Measurements from ENCODE around the gene STARD3.

STARD3 gene

GRCh38 chr17:39660397-39661385 lies 23.7 kb downstream of the STARD3 start:
- DNase-seq (ENCODE audit: low spot score), result no peak

DNA sequence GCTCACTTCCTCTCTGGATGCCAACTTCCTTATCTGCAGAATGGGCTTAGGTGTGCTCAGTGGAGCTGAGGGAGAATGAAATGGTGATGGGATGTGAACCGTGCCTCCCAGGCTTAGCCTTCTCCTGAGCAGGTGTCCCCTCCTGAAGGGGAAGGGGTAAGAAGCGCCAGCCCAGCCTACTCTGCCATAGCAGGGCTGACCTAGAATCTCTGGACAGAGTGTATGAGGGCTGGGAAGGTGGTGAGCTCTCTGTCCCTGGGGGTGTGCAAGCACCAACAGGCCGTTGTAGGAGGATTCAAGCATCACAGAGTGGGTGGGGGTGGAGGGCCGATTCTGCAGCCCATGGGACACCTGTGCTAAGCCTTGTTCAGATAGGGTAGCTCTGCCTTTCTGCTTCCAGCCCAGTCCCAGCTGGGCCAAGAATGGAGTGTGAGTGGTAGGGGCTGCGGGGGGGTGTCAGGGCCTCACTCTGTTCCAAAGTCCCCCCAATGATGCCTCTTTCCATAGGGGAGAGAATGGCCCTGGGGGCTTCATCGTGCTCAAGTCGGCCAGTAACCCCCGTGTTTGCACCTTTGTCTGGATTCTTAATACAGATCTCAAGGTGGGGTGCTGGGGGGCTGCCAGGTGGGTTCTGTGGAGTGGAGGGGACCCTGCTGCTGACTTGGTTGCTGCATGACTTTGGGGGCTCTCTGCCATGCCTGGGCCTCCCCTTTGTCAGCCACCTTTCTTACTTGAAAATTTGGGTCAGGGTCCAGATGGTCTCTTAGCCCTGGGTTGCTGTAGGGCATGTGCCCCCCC lies 25.0 kb downstream of the STARD3 start:
- no peak for DNase-seq (ENCODE audit: low spot score)

DNA sequence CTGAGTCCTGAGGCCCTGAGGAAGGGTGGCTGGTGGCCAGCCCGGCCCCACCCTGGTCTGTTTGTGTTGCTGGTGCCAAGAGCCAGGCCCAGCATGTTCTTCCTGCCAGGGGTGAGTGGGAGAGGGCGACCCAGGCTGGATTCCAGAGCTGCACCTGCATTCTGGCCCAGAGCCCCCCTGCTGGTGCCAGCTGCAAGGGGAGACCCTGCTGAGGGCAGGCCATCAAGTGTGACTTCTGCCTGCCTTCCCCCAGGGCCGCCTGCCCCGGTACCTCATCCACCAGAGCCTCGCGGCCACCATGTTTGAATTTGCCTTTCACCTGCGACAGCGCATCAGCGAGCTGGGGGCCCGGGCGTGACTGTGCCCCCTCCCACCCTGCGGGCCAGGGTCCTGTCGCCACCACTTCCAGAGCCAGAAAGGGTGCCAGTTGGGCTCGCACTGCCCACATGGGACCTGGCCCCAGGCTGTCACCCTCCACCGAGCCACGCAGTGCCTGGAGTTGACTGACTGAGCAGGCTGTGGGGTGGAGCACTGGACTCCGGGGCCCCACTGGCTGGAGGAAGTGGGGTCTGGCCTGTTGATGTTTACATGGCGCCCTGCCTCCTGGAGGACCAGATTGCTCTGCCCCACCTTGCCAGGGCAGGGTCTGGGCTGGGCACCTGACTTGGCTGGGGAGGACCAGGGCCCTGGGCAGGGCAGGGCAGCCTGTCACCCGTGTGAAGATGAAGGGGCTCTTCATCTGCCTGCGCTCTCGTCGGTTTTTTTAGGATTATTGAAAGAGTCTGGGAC lies 25.8 kb downstream of the STARD3 start:
- no peak for DNase-seq (ENCODE audit: low spot score)

GRCh38 chr17:39663340-39663687 lies 26.4 kb downstream of the STARD3 start:
- DNase-seq (ENCODE audit: low spot score), result no peak

DNA sequence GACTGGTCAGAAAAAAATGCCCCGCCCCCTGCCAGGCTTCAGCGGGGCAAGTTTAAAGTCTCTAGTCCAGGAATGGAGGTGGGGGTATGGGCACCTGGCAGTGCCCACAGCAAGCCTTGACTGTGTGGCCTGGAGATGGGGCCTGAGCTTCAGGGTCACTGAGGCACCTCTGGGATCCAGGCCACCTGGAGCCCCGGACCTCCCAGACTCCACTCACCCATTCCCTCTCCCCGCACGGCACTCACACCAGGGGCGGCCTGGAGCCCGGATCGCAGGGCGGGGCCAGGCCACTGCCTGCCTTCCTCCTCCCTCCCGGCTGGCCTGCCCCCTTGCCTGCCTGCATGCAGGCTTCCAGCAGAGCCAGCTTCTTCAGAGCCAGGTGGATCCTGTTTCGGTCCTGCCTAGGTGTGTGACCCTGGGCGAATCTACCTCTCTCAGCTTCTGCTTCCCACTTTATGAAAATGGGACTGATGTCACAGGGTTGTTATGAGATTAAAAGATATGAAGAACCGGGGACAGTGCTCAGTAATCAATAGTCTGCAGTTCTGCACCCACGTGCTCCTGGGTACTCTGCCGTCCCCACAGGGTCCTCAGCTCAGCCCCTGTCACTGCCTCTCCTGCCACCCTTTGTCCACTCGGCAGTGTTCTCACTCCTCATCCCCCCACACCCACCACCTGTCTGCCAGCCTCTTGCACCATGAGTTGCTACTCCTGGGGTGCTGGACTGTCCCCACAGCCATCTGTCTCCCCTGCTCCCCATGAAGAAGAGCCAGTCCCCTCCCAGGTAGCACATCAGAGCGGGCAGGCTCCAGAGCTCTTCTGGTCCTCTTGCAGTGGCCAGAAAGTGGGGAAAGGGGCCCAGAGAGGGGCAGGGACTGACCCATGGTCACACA lies 27.0 kb downstream of the STARD3 start:
- DNase-seq (ENCODE audit: low spot score), result no peak

DNA sequence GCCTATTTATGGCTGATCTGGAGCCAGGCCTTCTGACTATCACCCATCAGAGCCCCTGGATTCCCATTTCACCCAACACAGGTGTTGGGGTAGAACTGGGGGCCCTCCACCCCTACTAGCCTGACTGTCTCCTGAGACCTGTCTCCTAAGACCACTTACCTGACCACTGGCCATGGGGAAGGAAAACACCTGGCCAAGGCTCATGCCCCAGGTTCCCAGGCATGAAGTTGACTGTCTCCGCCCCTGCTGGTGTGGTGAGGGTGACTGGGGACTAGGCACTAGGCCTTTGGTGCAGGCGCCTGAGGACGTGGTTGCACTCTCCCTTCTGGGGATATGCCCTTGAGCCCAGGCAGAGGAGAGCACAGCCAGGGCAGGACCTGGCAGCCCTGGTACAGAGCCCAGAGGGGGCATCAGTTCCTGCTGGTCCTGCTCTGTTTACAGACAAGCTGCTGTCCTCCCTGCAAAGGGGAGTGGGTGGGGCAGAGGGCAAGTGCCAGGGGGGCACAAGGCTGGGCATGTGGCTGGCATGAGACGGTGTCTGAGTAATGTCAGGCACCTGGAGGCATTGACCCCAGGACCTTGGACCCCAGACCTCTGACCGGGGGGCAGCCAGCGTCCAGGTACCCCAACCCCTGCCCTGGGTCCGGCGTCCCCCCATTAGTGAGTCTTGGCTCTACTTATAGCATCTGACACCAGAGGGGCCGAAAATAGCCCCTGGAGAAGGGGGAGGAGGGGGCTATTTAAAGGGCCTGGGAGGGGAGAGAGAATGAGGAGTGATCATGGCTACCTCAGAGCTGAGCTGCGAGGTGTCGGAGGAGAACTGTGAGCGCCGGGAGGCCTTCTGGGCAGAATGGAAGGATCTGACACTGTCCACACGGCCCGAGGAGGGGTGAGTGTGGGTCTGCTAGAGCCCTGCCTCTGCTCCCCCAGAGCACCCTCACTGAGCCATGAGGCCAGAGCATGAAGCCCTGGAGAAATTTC lies 27.9 kb downstream of the STARD3 start, which contains the start of gene TCAP:
TCAP (plus strand) TSS at position 769 of the 981 bp plus-strand sequence; CDS start at position 780, 11 bp downstream.
- no peak for DNase-seq (ENCODE audit: low spot score)

- no peak for DNase-seq (ENCODE audit: low spot score)
These were observed 28.8 kb downstream of the STARD3 start for GRCh38 chr17:39665642-39666224.

GRCh38 chr17:39666231-39666600 lies 29.3 kb downstream of the STARD3 start:
- no peak for DNase-seq (ENCODE audit: low spot score)

DNA sequence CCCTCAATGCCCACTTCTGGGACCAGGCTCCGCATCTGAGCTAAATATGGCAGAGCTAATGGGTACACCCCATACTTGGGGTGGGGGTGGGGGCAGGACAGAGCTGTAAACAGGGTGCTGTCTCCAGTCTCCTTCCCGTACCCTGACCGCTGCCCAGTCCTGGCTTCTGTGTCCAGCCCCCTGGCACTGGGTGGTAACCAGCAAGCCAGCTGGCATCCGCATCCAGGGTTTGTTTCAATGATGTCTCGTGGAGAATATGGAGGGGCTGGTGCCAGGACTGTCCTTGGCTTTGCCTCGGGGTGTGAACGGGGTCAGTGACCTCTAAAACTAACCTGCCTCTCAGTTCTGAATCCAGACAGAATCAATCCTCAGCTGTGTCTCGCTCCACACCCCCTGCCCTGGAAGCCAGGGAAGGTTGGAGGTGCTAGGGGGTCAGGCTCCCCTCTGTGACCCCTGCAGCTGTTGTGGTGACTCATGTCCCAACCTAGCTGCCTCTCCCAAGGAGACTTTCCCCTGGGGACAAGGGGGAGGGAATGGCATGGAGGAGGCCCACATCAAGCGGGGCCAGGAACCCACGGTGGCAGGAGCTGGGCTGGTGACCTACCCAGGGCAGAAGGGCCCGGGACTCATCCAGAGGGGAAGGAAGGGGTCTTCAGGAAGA lies 29.8 kb downstream of the STARD3 start:
- peak; percentile 70 for DNase-seq (ENCODE audit: low spot score)

DNA sequence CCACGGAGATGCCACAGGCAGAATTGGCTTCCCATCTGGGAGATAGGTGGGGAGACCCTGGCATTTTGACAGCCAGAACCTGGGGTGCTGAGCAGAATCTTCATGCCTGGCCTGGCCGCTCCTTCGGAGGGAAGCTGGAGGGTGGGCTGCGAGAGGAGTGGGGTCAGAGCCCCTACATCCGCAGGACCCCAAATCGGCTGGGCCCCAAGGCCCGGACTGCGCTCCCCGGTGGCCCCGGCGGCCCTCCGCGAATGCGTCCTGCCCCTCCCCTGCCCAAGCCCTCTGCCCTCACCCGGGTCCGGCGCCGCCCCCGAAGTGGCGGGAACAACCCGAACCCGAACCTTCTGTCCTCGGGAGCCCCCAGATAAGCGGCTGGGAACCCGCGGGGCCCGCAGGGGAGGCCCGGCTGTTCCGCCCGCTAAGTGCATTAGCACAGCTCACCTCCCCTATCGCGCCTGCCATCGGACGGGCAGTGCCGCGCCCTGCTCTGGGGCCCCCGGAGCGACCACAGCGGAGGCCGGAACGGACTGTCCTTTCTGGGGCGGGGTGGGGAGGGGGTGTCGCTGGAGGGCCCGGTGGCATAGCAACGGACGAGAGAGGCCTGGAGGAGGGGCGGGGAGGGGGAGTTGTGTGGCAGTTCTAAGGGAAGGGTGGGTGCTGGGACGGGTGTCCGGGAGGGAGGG lies 30.5 kb downstream of the STARD3 start:
- DNase-seq (ENCODE audit: low spot score), result no peak

DNA sequence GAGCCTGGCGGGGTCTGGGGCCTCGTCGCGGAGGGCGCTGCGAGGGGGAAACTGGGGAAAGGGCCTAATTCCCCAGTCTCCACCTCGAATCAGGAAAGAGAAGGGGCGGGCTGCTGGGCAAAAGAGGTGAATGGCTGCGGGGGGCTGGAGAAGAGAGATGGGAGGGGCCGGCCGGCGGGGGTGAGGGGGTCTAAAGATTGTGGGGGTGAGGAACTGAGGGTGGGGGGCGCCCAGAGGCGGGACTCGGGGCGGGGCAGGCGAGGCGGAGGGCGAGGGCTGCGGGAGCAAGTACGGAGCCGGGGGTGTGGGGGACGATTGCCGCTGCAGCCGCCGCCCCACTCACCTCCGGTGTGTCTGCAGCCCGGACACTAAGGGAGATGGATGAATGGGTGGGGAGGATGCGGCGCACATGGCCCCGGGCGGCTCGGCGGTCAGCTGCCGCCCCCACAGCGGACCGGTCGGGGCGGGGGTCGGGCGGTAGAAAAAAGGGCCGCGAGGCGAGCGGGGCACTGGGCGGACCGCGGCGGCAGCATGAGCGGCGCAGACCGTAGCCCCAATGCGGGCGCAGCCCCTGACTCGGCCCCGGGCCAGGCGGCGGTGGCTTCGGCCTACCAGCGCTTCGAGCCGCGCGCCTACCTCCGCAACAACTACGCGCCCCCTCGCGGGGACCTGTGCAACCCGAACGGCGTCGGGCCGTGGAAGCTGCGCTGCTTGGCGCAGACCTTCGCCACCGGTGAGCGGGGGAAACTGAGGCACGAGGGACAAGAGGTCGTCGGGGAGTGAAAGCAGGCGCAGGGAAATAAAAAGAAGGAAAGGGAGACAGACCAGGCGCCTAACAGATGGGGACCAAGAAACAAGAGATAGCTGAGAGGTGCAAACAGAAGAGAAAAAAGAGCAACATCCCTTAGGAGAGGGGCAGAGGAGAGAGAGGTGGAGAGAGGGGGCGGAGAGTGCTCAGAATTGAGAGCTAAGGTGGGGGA lies 31.3 kb downstream of the STARD3 start, which contains the start of gene PNMT:
PNMT (plus strand) TSS at position 509 of the 980 bp plus-strand sequence; CDS start at position 532, 23 bp downstream.
- DNase-seq (ENCODE audit: low spot score), result peak; percentile 58

GRCh38 chr17:39669897-39670735 lies 33.2 kb downstream of the STARD3 start:
- DNase-seq (ENCODE audit: low spot score), result no peak

GRCh38 chr17:39670746-39671145 lies 33.8 kb downstream of the STARD3 start:
- DNase-seq (ENCODE audit: low spot score), result no peak

DNA sequence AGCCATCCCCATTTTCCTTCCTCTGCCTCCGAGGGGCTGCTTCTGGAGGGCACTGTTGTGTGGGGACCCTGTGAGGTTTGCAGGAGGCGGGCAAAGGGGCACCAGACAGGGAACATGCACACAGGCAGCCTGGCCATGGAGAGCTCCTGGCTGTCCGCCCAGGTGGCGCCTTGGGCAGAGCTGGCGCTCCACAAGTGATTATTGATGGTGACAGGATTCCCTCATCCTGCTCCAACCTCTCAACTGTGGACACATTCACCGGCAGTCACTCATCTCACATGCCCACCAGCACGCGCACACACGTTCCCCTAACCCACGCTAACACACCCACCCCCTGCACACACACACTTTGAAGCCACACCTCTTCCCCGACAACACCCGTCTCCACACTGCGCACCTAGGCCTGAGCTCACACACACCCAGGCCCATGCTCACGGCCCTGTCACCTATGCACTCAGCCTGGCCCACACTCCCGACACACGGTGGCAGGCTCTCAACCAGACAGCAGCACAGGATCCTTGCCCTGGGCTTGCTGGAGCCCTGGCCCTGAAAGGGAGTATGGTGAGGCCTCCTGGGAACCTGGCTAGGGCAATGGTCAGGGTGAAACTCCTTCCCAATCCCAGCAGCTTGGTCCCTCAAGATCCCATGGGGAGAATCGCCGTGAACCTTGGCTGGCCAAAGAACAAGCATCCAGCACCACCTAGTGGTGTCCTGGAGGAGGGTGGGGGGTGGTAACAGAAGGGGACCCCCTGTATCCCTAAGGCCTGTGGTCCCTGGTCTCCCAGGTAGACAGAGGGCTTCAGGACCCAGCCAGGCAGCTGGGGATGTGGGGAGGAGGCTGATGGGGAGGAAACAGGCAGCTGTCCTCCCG lies 34.9 kb downstream of the STARD3 start:
- peak; percentile 60 for DNase-seq (ENCODE audit: low spot score)

Measured in Ammon's horn (tissue), 1 donor.